Mesenchymal stem cell (in vitro differentiated cells and primary cell): ENCODE measurements around the gene RALGAPA2.

Experiments
- DNase-seq: peaks from one replicate; pipeline ENCODE4 v3.0.0-alpha.2; 2013
- H2AFZ ChIP-seq: one replicate; pipeline ENCODE4 v1.6.1; 2013; ENCODE audit warnings: low read depth, mild to moderate bottlenecking, control low read depth, inconsistent platforms, low read length, moderate library complexity
- H2AK5ac ChIP-seq: 2 replicates; pipeline ENCODE4 v1.6.1; 2013; ENCODE audit warnings: low read length, moderate library complexity, mild to moderate bottlenecking, inconsistent platforms; ENCODE audit not compliant: severe bottlenecking
- H2BK120ac ChIP-seq: one replicate; pipeline ENCODE4 v1.6.1; 2013; ENCODE audit warnings: low read depth, mild to moderate bottlenecking, inconsistent platforms, low read length, moderate library complexity
- H2BK12ac ChIP-seq, 2 experiments: one replicate each; pipeline ENCODE4 v1.6.1; 2013; ENCODE audit warnings: inconsistent platforms in 2 of 2, low read length in 2 of 2, mild to moderate bottlenecking in 2 of 2, moderate library complexity in 2 of 2, control low read depth in 1 of 2
- H2BK15ac ChIP-seq: one replicate; pipeline ENCODE4 v1.6.1; 2013; ENCODE audit warnings: mild to moderate bottlenecking, low read depth, inconsistent platforms; ENCODE audit not compliant: poor library complexity, severe bottlenecking
- H2BK5ac ChIP-seq: 2 replicates; pipeline ENCODE4 v1.6.1; 2013; ENCODE audit warnings: low read depth, mild to moderate bottlenecking, low read length, control low read depth, inconsistent platforms; ENCODE audit not compliant: poor library complexity, severe bottlenecking
- H3K14ac ChIP-seq, 2 experiments: one replicate each; pipeline ENCODE4 v1.6.1; 2013; ENCODE audit warnings: inconsistent platforms in 2 of 2, low read length in 2 of 2, control low read depth in 1 of 2, mild to moderate bottlenecking in 1 of 2, moderate library complexity in 1 of 2
- H3K18ac ChIP-seq, 2 experiments: one replicate each; pipeline ENCODE4 v1.6.1; 2013; ENCODE audit warnings: inconsistent platforms in 2 of 2, low read length in 2 of 2, control low read depth in 1 of 2, low read depth in 1 of 2, mild to moderate bottlenecking in 1 of 2
- H3K23ac ChIP-seq, 2 experiments: one replicate each; pipeline ENCODE4 v1.6.1; 2013; ENCODE audit warnings: inconsistent platforms in 2 of 2, low read length in 2 of 2, mild to moderate bottlenecking in 2 of 2, moderate library complexity in 2 of 2, control low read depth in 1 of 2
- H3K27ac ChIP-seq: 2 replicates; pipeline ENCODE4 v1.5.1; 2013; ENCODE audit warnings: mild to moderate bottlenecking, moderate library complexity, low read length, control low read depth, inconsistent platforms; ENCODE audit not compliant: poor library complexity, severe bottlenecking
- H3K27me3 ChIP-seq, 2 experiments: 2 replicates each; pipeline versions ENCODE4 v1.6.1 to v1.7.0; 2013; ENCODE audit warnings: low read length in 2 of 2, mild to moderate bottlenecking in 2 of 2, moderate library complexity in 2 of 2, control low read depth in 1 of 2, inconsistent platforms in 1 of 2; ENCODE audit not compliant: control insufficient read depth in 1 of 2, insufficient read depth in 1 of 2
- H3K36me3 ChIP-seq, 2 experiments: 2 replicates each; pipeline versions ENCODE4 v1.6.1 to v1.7.0; 2013; ENCODE audit warnings: low read length in 2 of 2, control low read depth in 1 of 2, inconsistent platforms in 1 of 2, low read depth in 1 of 2, mild to moderate bottlenecking in 1 of 2; ENCODE audit not compliant: insufficient read depth in 2 of 2, control insufficient read depth in 1 of 2
- H3K4ac ChIP-seq, 2 experiments: one replicate each; pipeline ENCODE4 v1.6.1; 2013; ENCODE audit warnings: inconsistent platforms in 2 of 2, low read length in 2 of 2, mild to moderate bottlenecking in 2 of 2, moderate library complexity in 2 of 2, control low read depth in 1 of 2, low read depth in 1 of 2
- H3K4me1 ChIP-seq: 2 replicates; pipeline ENCODE4 v1.6.1; 2013; ENCODE audit warnings: low read depth, low read length, control low read depth; ENCODE audit not compliant: control insufficient read depth, insufficient read depth
- H3K4me2 ChIP-seq: 2 replicates; pipeline ENCODE4 v1.6.1; 2013; ENCODE audit warnings: low read length, mild to moderate bottlenecking, inconsistent platforms; ENCODE audit not compliant: poor library complexity, severe bottlenecking
- H3K4me3 ChIP-seq, 2 experiments: 2 replicates each; pipeline versions ENCODE4 v1.5.1 to v1.7.0; 2013; ENCODE audit warnings: low read length in 2 of 2, mild to moderate bottlenecking in 2 of 2, control low read depth in 1 of 2, low read depth in 1 of 2; ENCODE audit not compliant: insufficient read depth in 1 of 2
- H3K79me1 ChIP-seq: replicated peaks from 2 replicates; pipeline ENCODE4 v1.6.1; 2013; ENCODE audit warnings: mild to moderate bottlenecking, control low read depth, low read length, inconsistent platforms; ENCODE audit not compliant: poor library complexity, severe bottlenecking
- H3K9ac ChIP-seq: 2 replicates; pipeline ENCODE4 v1.7.0; 2013; ENCODE audit warnings: mild to moderate bottlenecking, low read length, moderate library complexity
- H3K9me3 ChIP-seq: 2 replicates; pipeline ENCODE4 v1.7.0; 2013; ENCODE audit warnings: mild to moderate bottlenecking, low read length; ENCODE audit not compliant: control insufficient read depth
- H4K8ac ChIP-seq: one replicate; pipeline ENCODE4 v1.6.1; 2013; ENCODE audit warnings: inconsistent platforms, mild to moderate bottlenecking, low read length, moderate library complexity
- H4K91ac ChIP-seq: one replicate; pipeline ENCODE4 v1.6.1; 2013; ENCODE audit warnings: mild to moderate bottlenecking, low read length, inconsistent platforms
- WGBS: methylation state at CpG from one replicate; pipeline ENCODE4 v1.1.7; 2013; ENCODE audit warnings: mixed read lengths; 5-methylcytosine and 5-hydroxymethylcytosine counted together

RALGAPA2 gene

DNA sequence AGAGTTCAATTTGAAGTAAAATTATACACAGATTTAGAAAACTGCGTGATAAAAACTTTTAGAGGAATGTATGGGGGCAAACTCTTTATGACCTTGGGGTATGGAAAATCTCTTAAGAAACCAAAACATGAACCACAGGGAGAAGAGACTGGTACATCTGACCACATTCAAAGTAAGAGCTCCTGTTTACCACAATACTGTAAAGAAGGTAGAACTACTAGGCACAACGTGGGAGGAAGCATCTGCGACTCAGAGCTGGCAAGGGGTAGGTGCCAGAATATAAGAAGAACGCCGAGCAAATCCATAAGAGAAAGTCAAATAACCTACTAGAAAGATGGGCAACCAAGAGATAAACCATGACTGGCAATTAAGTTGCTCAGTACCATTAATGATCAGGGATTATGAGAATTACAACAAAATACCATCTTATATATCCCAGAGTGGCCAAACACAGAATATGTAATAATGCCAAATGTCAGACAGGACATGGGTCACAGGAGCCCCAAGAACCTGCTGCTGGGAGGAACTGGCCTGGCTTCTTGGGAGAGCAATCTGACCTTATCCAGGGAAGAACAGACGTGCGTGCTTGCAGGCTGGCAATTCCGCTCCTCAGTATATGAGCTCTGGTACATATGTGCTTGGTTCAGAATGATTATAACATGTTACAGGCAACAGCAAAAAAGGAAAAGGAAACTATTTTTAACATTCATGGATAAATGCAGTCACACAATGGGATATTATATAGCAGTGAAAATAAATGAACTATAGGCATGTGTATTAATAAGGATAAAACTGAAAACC lies 294.4 kb downstream of the RALGAPA2 start:
- Histone ChIP-seq H3K36me3 (no peaks in the 10 kb centered on the region), H3K4ac (no peak overlapping the region), H3K9me3 (no peaks in the 10 kb centered on the region), H3K4me2 (no peak overlapping the region), H4K91ac (no peak overlapping the region), H4K8ac (no peak overlapping the region), H2AK5ac (no peak overlapping the region), H3K4me1 (no peaks in the 10 kb centered on the region), H2AFZ (no peak overlapping the region), H2BK120ac (no peak overlapping the region), H2BK15ac (no peak overlapping the region), H3K27ac (no peak overlapping the region), H3K27me3 (no peaks in the 10 kb centered on the region), H3K18ac (no peak overlapping the region), H3K23ac (no peak overlapping the region), H3K14ac (no peak overlapping the region), H3K9ac (no peak overlapping the region), H3K79me1 (no peaks in the 10 kb centered on the region), H3K4me3 (no peak overlapping the region), H2BK12ac (no peak overlapping the region), H2BK5ac (no peak overlapping the region)
- WGBS, result 87% methylated on average over 7 of the region's 8 CpGs
- no peak for DNase-seq

DNA sequence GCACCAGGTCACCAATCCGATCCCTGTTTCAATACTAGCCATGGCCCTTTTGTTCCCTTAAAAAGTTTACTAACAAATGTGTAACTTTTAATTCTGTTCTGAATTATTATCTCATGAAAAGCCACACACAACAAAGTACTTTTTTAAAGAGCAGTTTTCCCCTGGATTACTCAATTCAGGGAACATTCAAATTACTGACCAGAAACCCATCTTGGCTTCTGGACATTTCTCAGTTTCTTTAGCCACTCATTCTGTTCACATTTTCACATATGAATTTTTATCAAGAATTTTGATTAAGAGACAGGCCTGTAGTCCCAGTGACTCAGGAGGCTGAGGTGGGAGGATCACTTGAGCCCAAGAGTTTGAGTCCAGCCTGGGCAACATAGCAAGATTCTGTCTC lies 297.1 kb downstream of the RALGAPA2 start:
- no peak overlapping the region for H3K4me3 ChIP-seq
- no peak overlapping the region for H3K4me2 ChIP-seq
- no peak overlapping the region for H3K9ac ChIP-seq
- no peak overlapping the region for H2BK15ac ChIP-seq
- no CpG with 5 or more reads among the region's 1 CpG for WGBS
- H3K4me1 ChIP-seq, result peaks cover 1% of the 10 kb centered on the region
- H3K4ac ChIP-seq, result no peak overlapping the region
- no peak overlapping the region for H4K8ac ChIP-seq
- H3K14ac ChIP-seq, result no peak overlapping the region
- no peak overlapping the region for H2BK120ac ChIP-seq
- H3K27me3 ChIP-seq, result peaks cover 0 to 3% of the 10 kb centered on the region in 2 experiments
- H3K79me1 ChIP-seq, result no peaks in the 10 kb centered on the region
- H3K36me3 ChIP-seq, result no peaks in the 10 kb centered on the region
- no peak overlapping the region for H3K27ac ChIP-seq
- no peaks in the 10 kb centered on the region for H3K9me3 ChIP-seq
- DNase-seq, result no peak
- no peak overlapping the region for H3K23ac ChIP-seq
- H4K91ac ChIP-seq, result no peak overlapping the region
- no peak overlapping the region for H2BK5ac ChIP-seq
- H2AK5ac ChIP-seq, result no peak overlapping the region
- H2AFZ ChIP-seq, result no peak overlapping the region
- H2BK12ac ChIP-seq, result no peak overlapping the region
- H3K18ac ChIP-seq, result no peak overlapping the region

DNA sequence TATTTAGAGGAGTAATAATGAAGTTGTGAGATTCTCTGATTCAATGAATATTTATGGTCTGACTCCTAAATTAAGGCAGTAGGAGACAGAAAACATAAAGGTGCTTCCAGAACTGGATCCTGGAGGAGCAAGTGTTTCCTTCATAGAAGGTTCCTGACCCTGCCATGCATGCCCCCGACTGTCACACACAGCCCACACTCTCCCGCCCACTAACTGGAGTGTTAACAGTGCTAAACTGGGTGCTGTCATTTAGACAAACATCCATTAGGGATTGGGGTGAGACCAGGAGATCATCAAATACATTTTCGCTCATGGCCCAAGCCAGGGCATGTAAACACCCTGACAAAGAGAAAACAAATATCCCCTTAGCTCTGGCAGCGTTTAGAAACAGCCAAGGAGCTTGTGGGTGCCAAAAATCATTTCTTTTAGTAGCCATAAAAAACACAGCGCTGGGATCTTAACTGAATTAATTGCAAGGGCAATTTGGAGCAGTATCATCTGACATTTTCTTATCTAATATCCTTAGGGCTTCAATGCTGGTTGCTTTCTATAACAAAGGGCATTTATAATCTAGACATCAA lies 297.7 kb downstream of the RALGAPA2 start:
- no peak overlapping the region for H2BK120ac ChIP-seq
- no peaks in the 10 kb centered on the region for H3K9me3 ChIP-seq
- H3K4ac ChIP-seq, result no peak overlapping the region
- H3K4me1 ChIP-seq, result peaks cover 1% of the 10 kb centered on the region
- no peak overlapping the region for H2BK15ac ChIP-seq
- H3K79me1 ChIP-seq, result no peaks in the 10 kb centered on the region
- H3K4me3 ChIP-seq, result no peak overlapping the region
- DNase-seq, result no peak
- peaks cover 0 to 3% of the 10 kb centered on the region in 2 experiments for H3K27me3 ChIP-seq
- H2BK5ac ChIP-seq, result no peak overlapping the region
- H4K91ac ChIP-seq, result no peak overlapping the region
- no peak overlapping the region for H2AK5ac ChIP-seq
- no peak overlapping the region for H3K23ac ChIP-seq
- no peak overlapping the region for H3K4me2 ChIP-seq
- no peak overlapping the region for H4K8ac ChIP-seq
- 85% methylated on average over 5 of the region's 5 CpGs for WGBS
- H2AFZ ChIP-seq, result no peak overlapping the region
- H3K9ac ChIP-seq, result no peak overlapping the region
- no peak overlapping the region for H2BK12ac ChIP-seq
- H3K18ac ChIP-seq, result no peak overlapping the region
- H3K36me3 ChIP-seq, result no peaks in the 10 kb centered on the region
- no peak overlapping the region for H3K27ac ChIP-seq
- H3K14ac ChIP-seq, result no peak overlapping the region

DNA sequence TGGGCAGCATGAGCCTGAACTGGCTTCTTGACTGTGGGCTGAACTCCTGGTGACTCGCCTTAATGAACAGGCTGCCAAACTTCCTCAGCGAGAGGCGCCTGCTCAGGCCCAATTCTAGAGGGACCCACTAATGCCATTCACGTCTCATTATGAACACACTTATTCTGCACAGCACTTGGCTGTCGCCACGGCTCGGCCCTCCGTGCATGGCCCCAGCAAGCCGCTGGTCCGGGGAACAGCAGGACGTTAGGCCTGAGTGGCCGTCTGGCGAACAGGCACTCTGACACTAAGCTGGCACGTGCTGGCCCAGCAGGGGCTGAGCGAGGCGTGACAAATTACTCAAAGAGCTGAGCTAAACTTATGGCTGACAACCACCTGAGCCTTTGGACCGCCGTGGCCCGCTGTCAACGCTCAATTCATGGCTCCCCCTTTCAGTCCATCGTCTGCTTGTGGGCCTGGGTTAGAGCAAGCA lies 298.6 kb downstream of the RALGAPA2 start:
- no peak overlapping the region for H2AFZ ChIP-seq
- no peak overlapping the region for H2BK5ac ChIP-seq
- no peaks in the 10 kb centered on the region for H3K36me3 ChIP-seq
- no peak overlapping the region for H3K27ac ChIP-seq
- H4K8ac ChIP-seq, result no peak overlapping the region
- no peak overlapping the region for H3K4ac ChIP-seq
- no peak overlapping the region for H3K18ac ChIP-seq
- no peak overlapping the region for H3K14ac ChIP-seq
- no peak overlapping the region for H3K23ac ChIP-seq
- H3K79me1 ChIP-seq, result no peaks in the 10 kb centered on the region
- no peak for DNase-seq
- no peak overlapping the region for H2BK120ac ChIP-seq
- no peaks in the 10 kb centered on the region for H3K9me3 ChIP-seq
- H3K4me2 ChIP-seq, result no peak overlapping the region
- no peak overlapping the region for H3K4me3 ChIP-seq
- peaks cover 3% of the 10 kb centered on the region for H3K4me1 ChIP-seq
- no peak overlapping the region for H2BK15ac ChIP-seq
- no peak overlapping the region for H2BK12ac ChIP-seq
- H2AK5ac ChIP-seq, result no peak overlapping the region
- H3K9ac ChIP-seq, result no peak overlapping the region
- H4K91ac ChIP-seq, result no peak overlapping the region
- WGBS, result 78% methylated on average over 21 of the region's 21 CpGs
- H3K27me3 ChIP-seq, result peaks cover 0 to 3% of the 10 kb centered on the region in 2 experiments
